H1 (cell line): ENCODE measurements around the gene UMODL1. TPM values are rescaled to one million over a fixed set of nuclear protein-coding genes. Genes with fewer than 3 reads are reported as not detected.

Source experiments
- CTCF ChIA-PET: fragments of 300-600 bp; sonication (Branson Sonifier 250); formaldehyde crosslinking; loops from one replicate; lab custom pipeline; 2021; ENCODE audit not compliant: partially characterized antibody; lab: Charles Lee
- POLR2A ChIA-PET: fragments of 300-600 bp; sonication (Branson Sonifier 250); formaldehyde crosslinking; loops from one replicate; lab custom pipeline; 2021; ENCODE audit warnings: inconsistent platforms; ENCODE audit not compliant: partially characterized antibody; lab: Charles Lee
- DNase-seq, 2 experiments: peaks; one replicate each; pipeline versions ENCODE4 v3.0.0 to v3.0.0-alpha.2; 2010 to 2022; ENCODE audit warnings: low spot score in 2 of 2, low read depth in 1 of 2, mixed read lengths in 1 of 2
- FAIRE-seq: peaks from 2 replicates; lab custom pipeline; 2011; peaks lifted over from hg19 to GRCh38; lab: Jason Lieb, UNC
- H2AFZ ChIP-seq: 2 replicates; pipeline ENCODE4 v1.8.1; 2012; ENCODE audit warnings: low read length, inconsistent platforms
- H2AK5ac ChIP-seq: 2 replicates; pipeline ENCODE4 v1.6.1; 2013; ENCODE audit warnings: low read depth, low read length
- H2BK120ac ChIP-seq: replicated peaks from 2 replicates; pipeline ENCODE3; 2013; ENCODE audit warnings: low read depth, low read length, inconsistent platforms
- H2BK12ac ChIP-seq: 2 replicates; pipeline ENCODE4 v1.6.1; 2013; ENCODE audit warnings: low read depth, low read length
- H2BK15ac ChIP-seq: 2 replicates; pipeline ENCODE4 v1.6.1; 2013; ENCODE audit warnings: low read length
- H2BK20ac ChIP-seq: 2 replicates; pipeline ENCODE4 v1.6.1; 2013; ENCODE audit warnings: low read length
- H2BK5ac ChIP-seq: 2 replicates; pipeline ENCODE4 v1.6.1; 2013; ENCODE audit warnings: low read depth, low read length
- H3K14ac ChIP-seq: 2 replicates; pipeline ENCODE4 v1.6.1; 2013; ENCODE audit warnings: inconsistent platforms; ENCODE audit not compliant: insufficient read length
- H3K18ac ChIP-seq: 2 replicates; pipeline ENCODE4 v1.6.1; 2013; ENCODE audit warnings: low read length; ENCODE audit errors: extremely low read depth
- H3K23ac ChIP-seq: 2 replicates; pipeline ENCODE4 v1.6.1; 2013; ENCODE audit warnings: inconsistent platforms; ENCODE audit not compliant: insufficient read length
- H3K23me2 ChIP-seq: 2 replicates; pipeline ENCODE4 v1.6.1; 2013; ENCODE audit warnings: low read depth, low read length
- H3K27ac ChIP-seq: 2 replicates; pipeline ENCODE4 v1.6.1; 2011; ENCODE audit warnings: low read depth, low read length, inconsistent platforms
- H3K27me3 ChIP-seq, 4 experiments: replicated peaks in 1 of 4; 1 replicate in 1 of 4; 2 replicates in 3 of 4; pipeline versions ENCODE4 v1.6.1 to v1.8.1; 2011 to 2013; ENCODE audit warnings: low read length in 3 of 4, mild to moderate bottlenecking in 3 of 4, inconsistent platforms in 2 of 4, mixed read lengths in 2 of 4, moderate library complexity in 1 of 4; ENCODE audit not compliant: control insufficient read depth in 3 of 4, insufficient read depth in 3 of 4; ENCODE audit errors: extremely low read depth in 1 of 4
- H3K36me3 ChIP-seq, 4 experiments: 2 replicates each; pipeline versions ENCODE4 v1.6.1 to v1.8.1; 2011 to 2013; ENCODE audit warnings: mild to moderate bottlenecking in 4 of 4, low read length in 3 of 4, moderate library complexity in 2 of 4, control low read depth in 1 of 4, inconsistent platforms in 1 of 4; ENCODE audit not compliant: insufficient read depth in 4 of 4, control insufficient read depth in 2 of 4
- H3K4ac ChIP-seq: replicated peaks from 2 replicates; pipeline ENCODE3; 2013; ENCODE audit warnings: low read length, low read depth, mixed read lengths, inconsistent platforms; ENCODE audit not compliant: insufficient read length
- H3K4me1 ChIP-seq, 4 experiments: replicated peaks in 1 of 4; 1 replicate in 1 of 4; 2 replicates in 3 of 4; pipeline versions ENCODE4 v1.6.1 to v1.8.1; 2011 to 2013; ENCODE audit warnings: low read length in 3 of 4, inconsistent platforms in 2 of 4, mixed read lengths in 1 of 4; ENCODE audit not compliant: insufficient read depth in 4 of 4, control insufficient read depth in 3 of 4
- H3K4me2 ChIP-seq, 2 experiments: 2 replicates each; pipeline versions ENCODE4 v1.6.1 to v1.8.1; 2011 to 2013; ENCODE audit warnings: low read depth in 2 of 2, low read length in 2 of 2, control low read depth in 1 of 2, inconsistent platforms in 1 of 2, mild to moderate bottlenecking in 1 of 2; ENCODE audit not compliant: insufficient read depth in 1 of 2
- H3K4me3 ChIP-seq, 4 experiments: fragments of 200-600, 300-600 bp in 1 of 4; sonication (generic), shearing (Covaris generic), sonication (Bioruptor Twin) in 1 of 4; 2 replicates each; pipeline versions ENCODE4 v1.5.1 to v1.8.1; 2011 to 2016; ENCODE audit warnings: low read length in 4 of 4, low read depth in 3 of 4, control low read depth in 2 of 4, inconsistent platforms in 2 of 4, mild to moderate bottlenecking in 2 of 4, mixed read lengths in 1 of 4, moderate library complexity in 1 of 4; ENCODE audit not compliant: insufficient read depth in 2 of 4; ENCODE audit errors: extremely low read depth in 1 of 4
- H3K56ac ChIP-seq: replicated peaks from 2 replicates; pipeline ENCODE3; 2013; ENCODE audit warnings: low read depth, mild to moderate bottlenecking, mixed read lengths, low read length, inconsistent platforms; ENCODE audit not compliant: insufficient read length
- H3K79me1 ChIP-seq: 2 replicates; pipeline ENCODE4 v1.6.1; 2013; ENCODE audit warnings: low read depth, low read length, control low read depth
- H3K79me2 ChIP-seq, 2 experiments: 2 replicates each; pipeline versions ENCODE4 v1.6.1 to v1.8.1; 2012 to 2013; ENCODE audit warnings: low read length in 2 of 2, mild to moderate bottlenecking in 2 of 2, inconsistent platforms in 1 of 2; ENCODE audit not compliant: insufficient read depth in 2 of 2, control insufficient read depth in 1 of 2
- H3K9ac ChIP-seq, 4 experiments: replicated peaks in 1 of 4; 1 replicate in 1 of 4; 2 replicates in 3 of 4; pipeline versions ENCODE4 v1.6.1 to v1.8.1; 2011 to 2013; ENCODE audit warnings: low read depth in 3 of 4, low read length in 3 of 4, control low read depth in 2 of 4, mild to moderate bottlenecking in 2 of 4, moderate library complexity in 2 of 4, inconsistent platforms in 1 of 4; ENCODE audit errors: extremely low read depth in 1 of 4
- H3K9me3 ChIP-seq, 2 experiments: 2 replicates each; pipeline versions ENCODE4 v1.6.1 to v1.8.1; 2012 to 2013; ENCODE audit warnings: mild to moderate bottlenecking in 2 of 2, moderate library complexity in 2 of 2, control low read depth in 1 of 2, inconsistent platforms in 1 of 2, low read depth in 1 of 2, low read length in 1 of 2, mixed read lengths in 1 of 2; ENCODE audit not compliant: insufficient read depth in 2 of 2
- H4K20me1 ChIP-seq, 2 experiments: replicated peaks in 1 of 2; 2 replicates each; pipeline versions ENCODE3 to v1.8.1; 2011 to 2013; ENCODE audit warnings: inconsistent platforms in 2 of 2, low read length in 2 of 2, mild to moderate bottlenecking in 1 of 2; ENCODE audit not compliant: insufficient read depth in 2 of 2, control insufficient read depth in 1 of 2
- H4K5ac ChIP-seq: 2 replicates; pipeline ENCODE4 v1.6.1; 2013; ENCODE audit warnings: low read length, low read depth, mixed read lengths, inconsistent platforms; ENCODE audit not compliant: insufficient read length
- H4K8ac ChIP-seq: 2 replicates; pipeline ENCODE4 v1.8.0; 2013; ENCODE audit warnings: mild to moderate bottlenecking, moderate library complexity, low read length, inconsistent platforms; ENCODE audit not compliant: insufficient read depth; ENCODE audit errors: extremely low read depth
- H4K91ac ChIP-seq: replicated peaks from 2 replicates; pipeline ENCODE3; 2013; ENCODE audit warnings: low read length, mixed read lengths, inconsistent platforms; ENCODE audit not compliant: insufficient read length
- BRCA1 ChIP-seq: IDR thresholded peaks from 2 replicates; pipeline ENCODE4 v1.6.1; 2012; ENCODE audit warnings: low read depth, low read length, improper control_type of control experiment
- CBX8 ChIP-seq: fragments of 300-800, 300-1000 bp; sonication (generic); IDR thresholded peaks from 2 replicates; pipeline ENCODE4 v1.7.1; 2016; ENCODE audit warnings: low read depth, low read length, borderline replicate concordance
- CTBP2 ChIP-seq: IDR thresholded peaks from 2 replicates; pipeline ENCODE4 v1.7.0; 2011; ENCODE audit warnings: borderline replicate concordance, mild to moderate bottlenecking, moderate library complexity, mixed read lengths, low read length; ENCODE audit not compliant: insufficient read depth, insufficient read length
- JUN ChIP-seq: IDR thresholded peaks from 2 replicates; pipeline ENCODE4 v1.6.1; 2011; ENCODE audit warnings: low read depth, mild to moderate bottlenecking, improper control_type of control experiment, low read length
- MAFK ChIP-seq: IDR thresholded peaks from 2 replicates; pipeline ENCODE4 v1.6.1; 2012; ENCODE audit warnings: low read depth, mild to moderate bottlenecking, improper control_type of control experiment, low read length
- NANOG ChIP-seq: IDR thresholded peaks from 2 replicates; pipeline ENCODE4 v1.6.1; 2011; ENCODE audit warnings: low read length, low read depth, mild to moderate bottlenecking, inconsistent platforms; ENCODE audit not compliant: insufficient read depth, poor library complexity, severe bottlenecking
- POU5F1 ChIP-seq: IDR thresholded peaks from 2 replicates; pipeline ENCODE4 v1.6.1; 2011; ENCODE audit warnings: low read depth, mild to moderate bottlenecking, low read length, moderate library complexity
- SIN3A ChIP-seq, 2 experiments: IDR thresholded peaks in 1 of 2; conservative IDR thresholded peaks in 1 of 2; 2 replicates each; pipeline ENCODE4 v1.6.1; 2011 to 2012; ENCODE audit warnings: low read length in 2 of 2, improper control_type of control experiment in 1 of 2, low read depth in 1 of 2, mild to moderate bottlenecking in 1 of 2
- SP1 ChIP-seq: IDR thresholded peaks from 2 replicates; pipeline ENCODE4 v1.6.1; 2011; ENCODE audit warnings: low read depth, low read length
- TAF1 ChIP-seq: IDR thresholded peaks from 2 replicates; pipeline ENCODE4 v1.6.1; 2011; ENCODE audit warnings: mild to moderate bottlenecking, low read depth, low read length
- TAF7 ChIP-seq: optimal IDR thresholded peaks from 2 replicates; pipeline ENCODE3; 2011; ENCODE audit warnings: low read depth, mild to moderate bottlenecking, inconsistent platforms, low read length, moderate library complexity, borderline replicate concordance
- TBP ChIP-seq: IDR thresholded peaks from 2 replicates; pipeline ENCODE4 v1.6.1; 2011; ENCODE audit warnings: low read depth, low read length, improper control_type of control experiment
- TCF12 ChIP-seq: IDR thresholded peaks from 2 replicates; pipeline ENCODE4 v1.6.1; 2011; ENCODE audit warnings: low read depth, mild to moderate bottlenecking, low read length
- WGBS, 2 experiments: shearing (Covaris generic) in 1 of 2; methylation state at CpG; one replicate each; pipeline versions ENCODE4 v1.1.6 to v1.1.7; 2013 to 2015; ENCODE audit warnings: low lambda C conversion rate in 2 of 2, mixed read lengths in 2 of 2, inconsistent platforms in 1 of 2, low coverage in 1 of 2, missing lambda C conversion rate in 1 of 2; ENCODE audit not compliant: insufficient replicate concordance in 2 of 2, insufficient coverage in 1 of 2, insufficient read length in 1 of 2; ENCODE audit errors: extremely low coverage in 1 of 2, missing lambda C conversion rate in 1 of 2; 5-methylcytosine and 5-hydroxymethylcytosine counted together
- polyA plus RNA-seq, 7 experiments: library from polyadenylated mRNA; depleted of rRNA in 3 of 7; stranded (reverse) in 5 of 7; unstranded in 2 of 7; fragments of >200 nt in 5 of 7; fragments of 200-250 nt in 2 of 7; gene quantifications; 1 replicate in 5 of 7; 2 replicates in 1 of 7; 4 replicates in 1 of 7; pipeline versions ENCODE4 v1.2.1 to v1.2.3, GENCODE V29; 2011 to 2013; ENCODE audit warnings: missing spikeins in 2 of 7, mixed read lengths in 2 of 7
- total RNA-seq: library from RNA; stranded (reverse); fragmentation: NEBNext Ultra II Directional; extraction: Animal tissue kit (Norgen Biotek cat#: 25700); gene quantifications from 2 replicates; pipeline ENCODE4 v1.2.1, GENCODE V29; 2021

The UMODL1 gene
- total and polyA plus RNA-seq, 2 of the 8 experiments (the other 6 are each of a cell fraction or from before 2014, with no cell fraction given) = not detected

- POLR2A ChIA-PET = no interaction called here
- Histone ChIP-seq H3K56ac (no peak overlapping the region), H2BK120ac (no peak overlapping the region), H4K8ac (no peak overlapping the region; the same call in 1 of the 2 replicates), H3K9ac (peak overlapping the region in 1 of 4 experiments; percentile 7; a peak in 1 of 7 replicates), H3K18ac (no peak overlapping the region), H3K23ac (no peak overlapping the region), H2BK12ac (0 out of 2 replicates have a peak overlapping the region, but pooled peaks have one; percentile 9), H3K27ac (no peak overlapping the region), H4K5ac (no peak overlapping the region), H2AFZ (no peak overlapping the region; the same call in 1 of the 2 replicates), H3K79me1 (no peaks in the 10 kb centered on the region), H2BK15ac (0 out of 2 replicates have a peak overlapping the region, but pooled peaks have one; percentile 20), H4K20me1 (peaks cover 0 to 6% of the 10 kb centered on the region in 2 experiments)
- CTCF ChIA-PET = interaction anchor here (3.5 kb wide), 1 partner anchor 16 kb away, joined by 22 read pairs; no protein-coding TSS in a partner anchor
- no peak for FAIRE-seq
- TF ChIP-seq BRCA1 (no peak), TBP (no peak), POU5F1 (no peak), CTBP2 (no peak), TCF12 (no peak), NANOG (no peak), TAF1 (no peak), SIN3A (conservative IDR thresholded peaks at IDR 0.05 in 1 of 2, IDR thresholded peaks at IDR 0.05 in 1 of 2; ENCODE audit: low read depth in 1 of 2, low read length in 2 of 2) (no peak), SP1 (no peak), CBX8 (no peak), TAF7 (no peak), JUN (no peak), MAFK (no peak)
- TF ChIP-seq, all 59 proteins: peak for 0
- H3K4me1 ChIP-seq = peaks cover 0 to 6% (median 4%) of the 10 kb centered on the region in 4 experiments; a peak in 4 of 7 replicates
- H2AK5ac ChIP-seq = no peak overlapping the region
- WGBS, 2 experiments = 90% methylated on average over 14 of the region's 14 CpGs; no CpG with 5 or more reads in 1 of the 2 experiments
- H3K4ac ChIP-seq = no peak overlapping the region
- no peaks in the 10 kb centered on the region for H3K79me2 ChIP-seq
- no peak overlapping the region for H2BK5ac ChIP-seq
- H3K27me3 ChIP-seq = no peaks in the 10 kb centered on the region; a peak in 1 of 7 replicates
- no peaks in the 10 kb centered on the region for H3K9me3 ChIP-seq
- H3K23me2 ChIP-seq = peaks cover 3% of the 10 kb centered on the region; the same call in 1 of the 2 replicates
- H3K4me2 ChIP-seq = no peak overlapping the region
- no peak for DNase-seq
- H3K14ac ChIP-seq = no peak overlapping the region
- H3K4me3 ChIP-seq = no peak overlapping the region
- H4K91ac ChIP-seq = peak overlapping the region; percentile 78
- H3K36me3 ChIP-seq = no peaks in the 10 kb centered on the region; a peak in 1 of 8 replicates
- H2BK20ac ChIP-seq = no peak overlapping the region
Observed at GRCh38 chr21:42123219-42123908, 52.2 kb downstream of the UMODL1 start.
